Right atrium auricular region (tissue), 2 donors: ENCODE data around the gene DUSP3. TPM values are rescaled to one million over a fixed set of nuclear protein-coding genes. Genes with fewer than 3 reads are reported as not detected.

ENCODE experiments used
- DNase-seq: peaks from one replicate; pipeline ENCODE4 v3.0.0-alpha.2; 2019; ENCODE audit warnings: low spot score
- H3K27ac ChIP-seq, 2 donors: fragments of 200-600 bp; sonication (generic); 1 replicate in 1 of 2; 2 replicates in 1 of 2; pipeline ENCODE4 v1.5.1; 2016 to 2019
- H3K27me3 ChIP-seq, 2 donors: fragments of 200-600 bp; sonication (generic); one replicate each; pipeline versions ENCODE4 v1.5.1 to v1.6.0; 2017 to 2019
- H3K36me3 ChIP-seq: fragments of 200-600 bp; sonication (generic); one replicate; pipeline ENCODE4 v1.5.1; 2016
- H3K4me1 ChIP-seq, 2 donors: fragments of 200-600 bp; sonication (generic); one replicate each; pipeline versions ENCODE4 v1.5.1 to v1.6.0; 2017 to 2019
- H3K4me3 ChIP-seq, 2 donors: fragments of 200-600 bp; sonication (generic); 1 replicate in 1 of 2; 2 replicates in 1 of 2; pipeline ENCODE4 v1.5.1; 2017 to 2019; ENCODE audit warnings: mild to moderate bottlenecking in 1 of 2, moderate library complexity in 1 of 2
- H3K9me3 ChIP-seq, 2 donors: fragments of 200-600 bp; sonication (generic); one replicate each; pipeline ENCODE4 v1.5.1; 2019
- total RNA-seq, 2 donors: library from RNA; depleted of rRNA; stranded (reverse); fragments of >200 nt; gene quantifications; one replicate each; pipeline ENCODE4 v1.1.0, GENCODE V29; 2016
- TF ChIP-seq, protein P1 (sequence below), 2 donors: fragments of 200-600 bp; sonication (generic); IDR thresholded peaks; one replicate each; pipeline ENCODE4 v1.5.1; 2019; ENCODE audit warnings: antibody characterized with exemption in 2 of 2

Gene DUSP3
- total RNA-seq, 2 donors from 2014 or later: 151 to 175 TPM

DNA sequence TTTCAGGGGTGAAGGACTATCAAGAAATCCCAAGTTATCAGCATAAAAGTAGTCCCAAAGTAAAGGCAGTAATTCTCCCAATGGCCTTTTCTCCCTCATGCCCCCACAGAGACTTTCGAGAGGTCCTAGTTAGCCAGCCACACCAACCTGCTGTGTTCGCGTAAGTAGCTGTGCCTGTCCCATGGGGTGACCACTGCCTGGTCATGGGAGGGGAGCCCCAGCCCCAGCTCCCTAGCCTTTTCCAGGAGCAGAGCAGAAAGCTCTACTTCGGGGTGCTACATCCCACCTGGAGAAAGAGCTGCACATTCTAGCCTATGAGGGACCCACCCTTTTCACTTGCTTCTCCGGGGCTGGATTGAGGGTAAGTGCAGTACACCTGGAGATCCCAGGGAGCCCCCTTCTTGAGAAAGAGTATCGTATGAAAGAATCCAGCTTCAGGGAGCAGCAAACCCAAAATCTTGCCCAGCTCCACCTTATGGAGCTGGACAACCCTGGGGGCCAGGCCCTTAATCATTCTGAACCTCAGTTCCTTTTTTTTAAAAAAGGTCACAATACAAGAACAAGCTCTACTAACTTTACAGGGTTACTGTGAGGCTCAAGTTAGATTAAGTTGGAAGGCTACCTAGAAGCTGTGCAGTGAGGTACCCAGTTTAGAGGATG, 11.6 kb downstream of the DUSP3 start:
- TF ChIP-seq, protein P1, sequence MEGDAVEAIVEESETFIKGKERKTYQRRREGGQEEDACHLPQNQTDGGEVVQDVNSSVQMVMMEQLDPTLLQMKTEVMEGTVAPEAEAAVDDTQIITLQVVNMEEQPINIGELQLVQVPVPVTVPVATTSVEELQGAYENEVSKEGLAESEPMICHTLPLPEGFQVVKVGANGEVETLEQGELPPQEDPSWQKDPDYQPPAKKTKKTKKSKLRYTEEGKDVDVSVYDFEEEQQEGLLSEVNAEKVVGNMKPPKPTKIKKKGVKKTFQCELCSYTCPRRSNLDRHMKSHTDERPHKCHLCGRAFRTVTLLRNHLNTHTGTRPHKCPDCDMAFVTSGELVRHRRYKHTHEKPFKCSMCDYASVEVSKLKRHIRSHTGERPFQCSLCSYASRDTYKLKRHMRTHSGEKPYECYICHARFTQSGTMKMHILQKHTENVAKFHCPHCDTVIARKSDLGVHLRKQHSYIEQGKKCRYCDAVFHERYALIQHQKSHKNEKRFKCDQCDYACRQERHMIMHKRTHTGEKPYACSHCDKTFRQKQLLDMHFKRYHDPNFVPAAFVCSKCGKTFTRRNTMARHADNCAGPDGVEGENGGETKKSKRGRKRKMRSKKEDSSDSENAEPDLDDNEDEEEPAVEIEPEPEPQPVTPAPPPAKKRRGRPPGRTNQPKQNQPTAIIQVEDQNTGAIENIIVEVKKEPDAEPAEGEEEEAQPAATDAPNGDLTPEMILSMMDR (IDR thresholded peaks at IDR 0.05): no peak
- Histone ChIP-seq H3K4me1 (peaks cover 0 to 24% of the 10 kb centered on the region in 2 donors), H3K36me3 (peaks cover 52% of the 10 kb centered on the region), H3K4me3 (no peak overlapping the region), H3K9me3 (no peaks in the 10 kb centered on the region), H3K27ac (peak overlapping the region in 1 of 2 donors; percentile 18), H3K27me3 (no peaks in the 10 kb centered on the region)
- no peak for DNase-seq

- H3K4me1 ChIP-seq: peaks cover 0 to 22% of the 10 kb centered on the region in 2 donors
- DNase-seq: peak; percentile 78
Observed at GRCh38 chr17:43766413-43767052, 12.2 kb downstream of the DUSP3 start.

GRCh38 chr17:43760254-43760852, 18.4 kb downstream of the DUSP3 start:
- DNase-seq: peak; percentile 95
- Histone ChIP-seq H3K9me3 (no peaks in the 10 kb centered on the region), H3K4me3 (no peak overlapping the region), H3K36me3 (no peaks in the 10 kb centered on the region), H3K27me3 (no peaks in the 10 kb centered on the region), H3K4me1 (peaks cover 0 to 11% of the 10 kb centered on the region in 2 donors), H3K27ac (no peak overlapping the region)
- TF ChIP-seq, protein P1 (IDR thresholded peaks at IDR 0.05): peak; percentile 94 to 99

More at GRCh38 chr17:43766413-43767052, 12.2 kb downstream of the DUSP3 start:
- Histone ChIP-seq H3K9me3 (no peaks in the 10 kb centered on the region), H3K4me3 (no peak overlapping the region), H3K36me3 (peaks cover 45% of the 10 kb centered on the region), H3K27ac (no peak overlapping the region), H3K27me3 (no peaks in the 10 kb centered on the region)
- TF ChIP-seq, protein P1 (IDR thresholded peaks at IDR 0.05): peak; percentile 82 to 88

GRCh38 chr17:43759836-43760235, 18.9 kb downstream of the DUSP3 start:
- Histone ChIP-seq H3K36me3 (no peaks in the 10 kb centered on the region), H3K4me1 (peaks cover 0 to 16% of the 10 kb centered on the region in 2 donors)

GRCh38 chr17:43758497-43759174, 20.1 kb downstream of the DUSP3 start, which contains the start of gene SOST:
Gene SOST, minus strand, starts transcription at chr17:43758791. Its CDS starts 50 bp downstream, at chr17:43758741.
- Histone ChIP-seq H3K27ac (no peak within 1 kb of the TSS), H3K36me3 (no peaks in the 10 kb centered on the region), H3K4me1 (peaks cover 0 to 18% of the 10 kb centered on the region in 2 donors), H3K4me3 (no peak within 1 kb of the TSS), H3K27me3 (no peaks in the 10 kb centered on the region), H3K9me3 (no peaks in the 10 kb centered on the region)
- TF ChIP-seq, protein P1 (IDR thresholded peaks at IDR 0.05): no peak
- no peak for DNase-seq

More at GRCh38 chr17:43759836-43760235, 18.9 kb downstream of the DUSP3 start:
- TF ChIP-seq, protein P1 (IDR thresholded peaks at IDR 0.05): no peak
- H3K27me3 ChIP-seq: no peaks in the 10 kb centered on the region
- H3K4me3 ChIP-seq: no peak overlapping the region
- no peaks in the 10 kb centered on the region for H3K9me3 ChIP-seq
- no peak for DNase-seq
- no peak overlapping the region for H3K27ac ChIP-seq
